Neural progenitor cell (in vitro differentiated cells): ENCODE data around the gene GPS1. TPM values are rescaled to one million over a fixed set of nuclear protein-coding genes. Genes with fewer than 3 reads are reported as not detected.

Experiments used
- DNase-seq: peaks from one replicate; pipeline ENCODE4 v3.0.0-alpha.2; 2016; ENCODE audit warnings: low spot score
- H2AFZ ChIP-seq: fragments of 200-600 bp; sonication (generic); replicated peaks from 2 replicates; pipeline ENCODE4 v1.6.1; 2016; ENCODE audit warnings: antibody characterized with exemption
- H3F3A ChIP-seq: fragments of 200-600 bp; sonication (generic); 2 replicates; pipeline ENCODE4 v1.6.1; 2016; ENCODE audit warnings: antibody characterized with exemption, low read depth
- H3K27ac ChIP-seq: fragments of 200-600 bp; sonication (generic); 2 replicates; pipeline ENCODE4 v1.5.1; 2016; ENCODE audit warnings: mild to moderate bottlenecking
- H3K27me3 ChIP-seq: fragments of 200-600 bp; sonication (generic); 2 replicates; pipeline ENCODE4 v1.6.1; 2016; ENCODE audit warnings: mild to moderate bottlenecking, moderate library complexity
- H3K36me3 ChIP-seq: fragments of 200-600 bp; sonication (generic); 2 replicates; pipeline ENCODE4 v1.5.1; 2016
- H3K4me1 ChIP-seq: fragments of 200-600 bp; sonication (generic); 2 replicates; pipeline ENCODE4 v1.6.1; 2016; ENCODE audit warnings: mixed run types
- H3K4me2 ChIP-seq: fragments of 200-600 bp; sonication (generic); 2 replicates; pipeline ENCODE4 v1.6.1; 2016
- H3K4me3 ChIP-seq: fragments of 200-600 bp; sonication (generic); 2 replicates; pipeline ENCODE4 v1.5.1; 2016
- H3K79me2 ChIP-seq: fragments of 200-600 bp; sonication (generic); 2 replicates; pipeline ENCODE4 v1.6.1; 2016; ENCODE audit warnings: low read depth
- H3K9ac ChIP-seq: fragments of 200-600 bp; sonication (generic); 2 replicates; pipeline ENCODE4 v1.6.1; 2016
- H3K9me3 ChIP-seq: fragments of 200-600 bp; sonication (generic); 2 replicates; pipeline ENCODE4 v1.5.1; 2016; ENCODE audit warnings: low read depth
- H4K20me1 ChIP-seq: fragments of 200-600 bp; sonication (generic); 2 replicates; pipeline ENCODE4 v1.6.1; 2016; ENCODE audit warnings: low read depth
- H3K27ac Mint-ChIP-seq: 3 replicates; pipeline ENCODE4 v1.8.0; 2021; ENCODE audit warnings: mixed read lengths
- H3K27me3 Mint-ChIP-seq: 2 replicates; pipeline ENCODE4 v1.8.0; 2022; ENCODE audit warnings: low read depth, mild to moderate bottlenecking, inconsistent platforms, moderate library complexity, mixed read lengths; ENCODE audit not compliant: insufficient read depth
- H3K36me3 Mint-ChIP-seq: 3 replicates; pipeline ENCODE4 v1.8.0; 2021; ENCODE audit warnings: mixed read lengths
- H3K4me1 Mint-ChIP-seq: 3 replicates; pipeline ENCODE4 v1.8.0; 2021; ENCODE audit warnings: mixed read lengths
- H3K4me3 Mint-ChIP-seq: 3 replicates; pipeline ENCODE4 v1.8.0; 2021; ENCODE audit warnings: mild to moderate bottlenecking, moderate library complexity, mixed read lengths
- H3K9me3 Mint-ChIP-seq: 3 replicates; pipeline ENCODE4 v1.8.0; 2020; ENCODE audit warnings: mixed read lengths
- CTCF ChIP-seq: fragments of 200-600 bp; sonication (generic); IDR thresholded peaks from 2 replicates; pipeline ENCODE4 v1.5.1; 2017; ENCODE audit warnings: antibody characterized with exemption, mild to moderate bottlenecking
- EZH2 ChIP-seq: fragments of 200-600 bp; sonication (generic); IDR thresholded peaks from 2 replicates; pipeline ENCODE4 v1.6.1; 2017; ENCODE audit warnings: antibody characterized with exemption, mild to moderate bottlenecking, moderate library complexity
- EZH2phosphoT487 ChIP-seq: fragments of 200-600 bp; sonication (generic); IDR thresholded peaks from 2 replicates; pipeline ENCODE4 v1.6.1; 2017; ENCODE audit warnings: antibody characterized with exemption
- total RNA-seq: library from RNA; depleted of rRNA; stranded (reverse); fragments of >200 nt; gene quantifications from 2 replicates; pipeline ENCODE4 v1.2.3, GENCODE V29; 2015; ENCODE audit warnings: low replicate concordance

The GPS1 gene
- total RNA-seq, 1 donor from 2014 or later = 86.6 TPM

- Mint-ChIP-seq H3K4me1 (peaks cover 10% of the 10 kb centered on the region), H3K36me3 (peaks cover 3% of the 10 kb centered on the region), H3K4me3 (no peak overlapping the region), H3K27me3 (peaks cover 5% of the 10 kb centered on the region), H3K27ac (no peak overlapping the region), H3K9me3 (no peaks in the 10 kb centered on the region)
- H3K4me2 ChIP-seq = no peak overlapping the region
- no peaks in the 10 kb centered on the region for H3K27me3 ChIP-seq
- H3K9ac ChIP-seq = no peak overlapping the region
- no peak for DNase-seq
- TF ChIP-seq CTCF = no peak
- no peak for TF ChIP-seq EZH2phosphoT487
- TF ChIP-seq EZH2 = no peak
- H3K4me1 ChIP-seq = peaks cover 6% of the 10 kb centered on the region
- H3F3A ChIP-seq = no peaks in the 10 kb centered on the region
- H3K9me3 ChIP-seq = no peaks in the 10 kb centered on the region
- H3K4me3 ChIP-seq = no peak overlapping the region
- peaks cover 12% of the 10 kb centered on the region for H3K79me2 ChIP-seq
- H3K36me3 ChIP-seq = no peaks in the 10 kb centered on the region
- no peak overlapping the region for H2AFZ ChIP-seq
- H3K27ac ChIP-seq = no peak overlapping the region
- no peaks in the 10 kb centered on the region for H4K20me1 ChIP-seq
Measured at GRCh38 chr17:82062984-82063368, 11.3 kb downstream of the GPS1 start.

DNA sequence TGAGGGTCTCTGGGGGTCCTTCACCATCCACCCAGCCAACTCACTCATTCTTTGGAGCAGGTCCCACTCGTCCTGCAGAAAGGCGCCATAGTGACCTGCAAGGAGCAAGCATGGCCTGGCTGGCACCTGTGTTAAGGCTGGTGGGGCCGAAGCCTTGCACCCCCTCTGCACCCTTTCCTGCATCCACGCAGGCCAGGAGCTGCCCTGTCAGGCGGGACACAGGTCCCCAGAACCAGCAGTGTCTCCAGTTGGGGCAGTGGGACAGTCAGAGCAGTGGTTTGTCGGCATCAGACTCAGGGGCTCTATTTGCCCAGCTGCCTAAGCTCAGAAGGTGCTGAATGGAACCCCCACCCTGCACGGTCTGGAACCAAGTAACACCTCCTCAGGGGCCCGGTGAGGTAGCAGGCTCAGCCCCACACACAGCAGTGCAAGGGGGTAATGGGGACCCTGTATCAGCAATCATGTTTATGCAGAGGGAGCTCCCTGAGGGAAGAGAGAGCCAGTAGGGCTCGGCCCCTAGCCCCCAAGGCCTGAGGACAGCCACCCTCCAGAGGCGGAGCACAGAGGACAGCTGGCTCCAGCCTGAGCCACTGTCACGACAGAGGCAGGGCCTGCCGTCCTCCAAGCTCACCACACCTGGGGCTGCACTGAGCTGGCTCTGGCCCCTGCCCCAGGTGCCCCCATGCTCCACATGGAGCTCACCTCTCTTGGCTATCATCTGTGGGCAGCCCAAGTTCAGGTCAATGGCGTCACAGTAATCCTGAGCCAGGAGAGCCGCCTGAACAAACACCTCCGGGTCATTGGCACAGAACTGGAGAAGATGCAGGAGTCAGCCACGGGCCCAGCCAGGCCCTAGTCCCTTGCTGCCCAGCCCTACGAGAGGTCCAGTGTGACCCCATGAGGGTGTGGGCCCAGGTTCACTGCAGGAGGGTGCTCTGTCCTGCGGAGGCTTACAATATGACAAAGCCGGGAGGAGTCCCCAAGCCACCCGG lies 12.0 kb downstream of the GPS1 start:
- TF ChIP-seq CTCF (no peak), EZH2phosphoT487 (no peak), EZH2 (no peak)
- peak overlapping the region; percentile 100 for H3K4me2 ChIP-seq
- no peak overlapping the region for H3K4me3 ChIP-seq
- H3K36me3 Mint-ChIP-seq = peaks cover 3% of the 10 kb centered on the region
- H3K9ac ChIP-seq = no peak overlapping the region
- peaks cover 5% of the 10 kb centered on the region for H3K27me3 Mint-ChIP-seq
- no peak overlapping the region for H2AFZ ChIP-seq
- no peak overlapping the region for H3K27ac Mint-ChIP-seq
- peaks cover 10% of the 10 kb centered on the region for H3K4me1 Mint-ChIP-seq
- no peak overlapping the region for H3K27ac ChIP-seq
- no peaks in the 10 kb centered on the region for H3K36me3 ChIP-seq
- H3K79me2 ChIP-seq = peaks cover 12% of the 10 kb centered on the region
- H3K9me3 Mint-ChIP-seq = no peaks in the 10 kb centered on the region
- no peaks in the 10 kb centered on the region for H4K20me1 ChIP-seq
- peak overlapping the region; percentile 80 for H3K4me3 Mint-ChIP-seq
- peaks cover 6% of the 10 kb centered on the region for H3K4me1 ChIP-seq
- DNase-seq = no peak
- H3K9me3 ChIP-seq = no peaks in the 10 kb centered on the region
- no peaks in the 10 kb centered on the region for H3K27me3 ChIP-seq
- H3F3A ChIP-seq = no peaks in the 10 kb centered on the region

- Histone ChIP-seq H3K79me2 (peaks cover 12% of the 10 kb centered on the region), H3K4me1 (peaks cover 6% of the 10 kb centered on the region), H2AFZ (no peak overlapping the region), H3F3A (no peaks in the 10 kb centered on the region), H4K20me1 (no peaks in the 10 kb centered on the region), H3K9ac (peak overlapping the region; percentile 87), H3K4me2 (peak overlapping the region; percentile 100), H3K27me3 (no peaks in the 10 kb centered on the region), H3K9me3 (no peaks in the 10 kb centered on the region), H3K4me3 (peak overlapping the region; percentile 76), H3K36me3 (no peaks in the 10 kb centered on the region), H3K27ac (no peak overlapping the region)
- H3K27ac Mint-ChIP-seq = no peak overlapping the region
- H3K4me1 Mint-ChIP-seq = peaks cover 10% of the 10 kb centered on the region
- H3K4me3 Mint-ChIP-seq = peak overlapping the region; percentile 80
- H3K27me3 Mint-ChIP-seq = peaks cover 5% of the 10 kb centered on the region
- DNase-seq = no peak
- no peaks in the 10 kb centered on the region for H3K9me3 Mint-ChIP-seq
- TF ChIP-seq EZH2 (no peak), EZH2phosphoT487 (no peak), CTCF (no peak)
- peaks cover 3% of the 10 kb centered on the region for H3K36me3 Mint-ChIP-seq
Measured at GRCh38 chr17:82064433-82065192, 12.9 kb downstream of the GPS1 start.
